ENCODE measurements around the gene PRAC1.
A peak's percentile ranks its signal among the peaks of the same experiment; 100 is the strongest.

Gene PRAC1

DNA sequence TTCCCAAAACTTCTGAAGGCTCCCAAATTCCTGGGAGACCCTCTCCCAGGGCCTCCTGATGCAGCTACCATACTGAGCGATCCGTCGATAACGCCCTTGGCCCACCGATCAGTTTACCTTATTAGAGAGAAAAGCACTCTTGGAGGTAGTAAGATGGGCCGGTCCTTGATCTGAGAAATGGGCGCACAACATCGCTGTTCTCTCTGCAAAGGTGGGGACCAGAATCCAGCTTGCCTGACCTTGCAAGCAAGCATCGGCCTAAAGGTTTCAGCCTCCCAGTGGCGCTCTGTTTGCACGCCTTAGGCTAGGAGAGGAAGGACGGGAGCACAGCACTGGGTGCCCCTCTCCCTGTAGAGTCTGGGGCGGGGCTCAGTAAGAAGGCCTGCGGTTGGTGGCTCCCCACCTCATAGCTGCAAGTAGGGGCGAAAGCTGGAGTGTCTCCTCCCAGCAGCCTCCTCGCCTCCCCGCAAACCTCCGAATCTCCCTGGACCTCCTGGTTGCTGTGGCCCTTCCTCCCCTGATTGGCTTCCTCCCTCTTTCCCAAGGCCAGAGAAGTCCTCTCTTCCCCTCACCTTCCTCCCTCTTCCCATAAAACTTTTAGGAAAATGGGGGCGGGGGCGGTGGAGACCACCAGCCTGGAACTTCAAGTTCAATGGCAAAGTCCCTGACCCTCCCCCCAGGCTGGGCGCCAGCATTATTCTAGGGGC lies at the start of gene PRAC1:
Gene PRAC1 (minus strand): TSS at position 318 of the 707 bp plus-strand sequence. CDS start 126 bp downstream, at position 192.
- Histone ChIP-seq H3F3A (ENCODE audit: insufficient read depth, low read length) (no peaks in the 10 kb centered on the region), H3K79me2 (ENCODE audit: low read length) (no peaks in the 10 kb centered on the region), H4K20me1 (ENCODE audit: insufficient read depth, low read length) (no peaks in the 10 kb centered on the region), H3K36me3 (replicated peaks; ENCODE audit: insufficient read depth, low read length) (no peaks in the 10 kb centered on the region), H3K9me3 (replicated peaks; ENCODE audit: insufficient read depth, low read length) (no peaks in the 10 kb centered on the region), H3K4me2 (ENCODE audit: low read depth, low read length) (peak within 1 kb of the TSS; percentile 64), H3K27ac (ENCODE audit: low read length) (no peak within 1 kb of the TSS), H3K9me2 (replicated peaks; ENCODE audit: insufficient read depth, low read length) (no peaks in the 10 kb centered on the region), H3K4me1 (ENCODE audit: low read length) (no peaks in the 10 kb centered on the region), H3K9ac (ENCODE audit: low read length) (no peak within 1 kb of the TSS), H3K27me3 (replicated peaks; ENCODE audit: insufficient read depth, low read length) (peaks cover 91% of the 10 kb centered on the region), H2AFZ (ENCODE audit: low read length) (peak within 1 kb of the TSS; percentile 61), H3K4me3 (ENCODE audit: low read length) (peak within 1 kb of the TSS; percentile 49)
- no peak for TF ChIP-seq EZH2phosphoT487 (IDR thresholded peaks at IDR 0.05; ENCODE audit: low read length)
- TF ChIP-seq, protein P1, sequence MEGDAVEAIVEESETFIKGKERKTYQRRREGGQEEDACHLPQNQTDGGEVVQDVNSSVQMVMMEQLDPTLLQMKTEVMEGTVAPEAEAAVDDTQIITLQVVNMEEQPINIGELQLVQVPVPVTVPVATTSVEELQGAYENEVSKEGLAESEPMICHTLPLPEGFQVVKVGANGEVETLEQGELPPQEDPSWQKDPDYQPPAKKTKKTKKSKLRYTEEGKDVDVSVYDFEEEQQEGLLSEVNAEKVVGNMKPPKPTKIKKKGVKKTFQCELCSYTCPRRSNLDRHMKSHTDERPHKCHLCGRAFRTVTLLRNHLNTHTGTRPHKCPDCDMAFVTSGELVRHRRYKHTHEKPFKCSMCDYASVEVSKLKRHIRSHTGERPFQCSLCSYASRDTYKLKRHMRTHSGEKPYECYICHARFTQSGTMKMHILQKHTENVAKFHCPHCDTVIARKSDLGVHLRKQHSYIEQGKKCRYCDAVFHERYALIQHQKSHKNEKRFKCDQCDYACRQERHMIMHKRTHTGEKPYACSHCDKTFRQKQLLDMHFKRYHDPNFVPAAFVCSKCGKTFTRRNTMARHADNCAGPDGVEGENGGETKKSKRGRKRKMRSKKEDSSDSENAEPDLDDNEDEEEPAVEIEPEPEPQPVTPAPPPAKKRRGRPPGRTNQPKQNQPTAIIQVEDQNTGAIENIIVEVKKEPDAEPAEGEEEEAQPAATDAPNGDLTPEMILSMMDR (IDR thresholded peaks at IDR 0.05; ENCODE audit: low read length): no peak
- no peak for TF ChIP-seq EZH2 (optimal IDR thresholded peaks at IDR 0.05; ENCODE audit: low read depth, low read length)
- DNase-seq: no peak

DNA sequence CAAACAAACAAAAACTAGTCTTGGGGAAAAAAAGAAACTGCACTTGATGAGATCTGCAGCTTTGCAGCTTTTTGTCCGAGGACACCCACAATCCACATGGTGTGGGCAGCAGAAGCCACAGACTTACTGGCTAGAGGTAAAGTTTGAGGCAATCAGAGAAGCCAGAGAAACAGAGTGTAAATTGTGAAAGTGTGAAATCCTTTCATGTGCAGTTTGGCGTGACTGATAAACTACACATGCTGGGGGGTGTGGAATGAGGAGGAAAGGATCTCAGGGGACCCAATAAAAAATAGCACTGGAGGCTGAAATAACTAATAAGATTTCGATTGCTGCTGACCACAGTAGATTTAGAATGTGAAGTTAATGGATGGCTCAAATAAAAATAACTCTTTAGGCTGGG lies 48.6 kb upstream of the PRAC1 start:
- no peak overlapping the region for H3K4me2 ChIP-seq (ENCODE audit: low read depth, low read length)

DNA sequence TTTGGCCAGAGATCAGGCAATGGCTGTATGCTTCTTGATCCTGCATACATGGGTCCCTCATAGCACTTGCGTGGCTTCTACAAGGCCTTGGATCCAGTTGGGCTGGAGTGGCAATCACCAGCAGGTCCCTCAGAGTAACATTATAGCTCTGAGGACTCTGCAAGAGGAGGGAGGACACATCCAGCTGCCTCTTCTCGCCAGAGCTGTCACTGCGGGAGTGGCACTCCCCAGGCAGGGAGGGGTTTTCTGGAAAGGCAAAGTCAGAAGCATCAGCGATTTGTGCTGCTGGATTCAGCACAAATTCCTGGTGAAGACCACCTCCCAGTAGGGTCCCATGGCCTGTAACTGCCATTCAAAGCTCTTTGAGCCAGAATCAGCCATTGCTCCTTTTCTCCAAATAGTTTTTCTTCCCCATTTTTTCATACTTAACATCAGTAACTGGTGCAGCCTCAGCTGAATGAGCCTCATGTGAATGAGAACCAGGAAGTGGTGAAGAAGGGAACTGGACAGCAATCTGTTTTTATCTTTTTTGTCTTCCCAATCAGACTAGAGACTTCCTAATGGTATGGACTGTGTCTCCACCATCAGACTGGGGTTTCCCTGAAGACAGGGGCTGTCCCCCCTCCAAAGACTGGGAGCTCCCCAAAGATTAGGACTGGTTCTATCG lies 46.8 kb upstream of the PRAC1 start:
- no peaks in the 10 kb centered on the region for H3K9me2 ChIP-seq (replicated peaks; ENCODE audit: insufficient read depth, low read length)
- TF ChIP-seq EZH2phosphoT487 (IDR thresholded peaks at IDR 0.05; ENCODE audit: low read length) (no peak), EZH2 (optimal IDR thresholded peaks at IDR 0.05; ENCODE audit: low read depth, low read length) (no peak)
- TF ChIP-seq, protein P1 (IDR thresholded peaks at IDR 0.05; ENCODE audit: low read length): no peak
- no peaks in the 10 kb centered on the region for H4K20me1 ChIP-seq (ENCODE audit: insufficient read depth, low read length)
- H3K4me1 ChIP-seq (ENCODE audit: low read length): no peaks in the 10 kb centered on the region
- H3K4me3 ChIP-seq (ENCODE audit: low read length): no peak overlapping the region
- no peaks in the 10 kb centered on the region for H3K9me3 ChIP-seq (replicated peaks; ENCODE audit: insufficient read depth, low read length)
- H3K9ac ChIP-seq (ENCODE audit: low read length): no peak overlapping the region
- H3K79me2 ChIP-seq (ENCODE audit: low read length): no peaks in the 10 kb centered on the region
- peaks cover 4% of the 10 kb centered on the region; the same call in 1 of the 2 replicates for H3K27me3 ChIP-seq (replicated peaks; ENCODE audit: insufficient read depth, low read length)
- H3K36me3 ChIP-seq (replicated peaks; ENCODE audit: insufficient read depth, low read length): no peaks in the 10 kb centered on the region
- no peaks in the 10 kb centered on the region for H3F3A ChIP-seq (ENCODE audit: insufficient read depth, low read length)
- no peak for DNase-seq
- H3K27ac ChIP-seq (ENCODE audit: low read length): no peak overlapping the region
- H2AFZ ChIP-seq (ENCODE audit: low read length): peak overlapping the region; percentile 45
- H3K4me2 ChIP-seq (ENCODE audit: low read depth, low read length): no peak overlapping the region

More for the DNA sequence above, 48.6 kb upstream of the PRAC1 start:
- Histone ChIP-seq H3K27ac (ENCODE audit: low read length) (no peak overlapping the region), H3K4me1 (ENCODE audit: low read length) (no peaks in the 10 kb centered on the region), H3K79me2 (ENCODE audit: low read length) (no peaks in the 10 kb centered on the region), H3K9me3 (replicated peaks; ENCODE audit: insufficient read depth, low read length) (no peaks in the 10 kb centered on the region), H4K20me1 (ENCODE audit: insufficient read depth, low read length) (no peaks in the 10 kb centered on the region), H3K9me2 (replicated peaks; ENCODE audit: insufficient read depth, low read length) (no peaks in the 10 kb centered on the region), H3F3A (ENCODE audit: insufficient read depth, low read length) (no peaks in the 10 kb centered on the region), H3K9ac (ENCODE audit: low read length) (no peak overlapping the region), H3K36me3 (replicated peaks; ENCODE audit: insufficient read depth, low read length) (no peaks in the 10 kb centered on the region), H3K27me3 (replicated peaks; ENCODE audit: insufficient read depth, low read length) (no peaks in the 10 kb centered on the region), H2AFZ (ENCODE audit: low read length) (no peak overlapping the region), H3K4me3 (ENCODE audit: low read length) (no peak overlapping the region)
- TF ChIP-seq, protein P1 (IDR thresholded peaks at IDR 0.05; ENCODE audit: low read length): no peak
- TF ChIP-seq EZH2phosphoT487 (IDR thresholded peaks at IDR 0.05; ENCODE audit: low read length): no peak
- no peak for TF ChIP-seq EZH2 (optimal IDR thresholded peaks at IDR 0.05; ENCODE audit: low read depth, low read length)
- DNase-seq: no peak
